AG09319 (cell line): Measurements from ENCODE around the gene BUD13.

Experiments
- DNase-seq: peaks from one replicate; pipeline ENCODE4 v3.0.0-alpha.2; 2010; ENCODE audit warnings: low read depth; ENCODE audit errors: extremely low read depth
- TF ChIP-seq, protein P1 (sequence below): IDR thresholded peaks from 2 replicates; pipeline ENCODE4 v1.5.1; 2011; ENCODE audit warnings: low read depth, mild to moderate bottlenecking, inconsistent platforms, low read length, moderate library complexity

BUD13 gene

DNA sequence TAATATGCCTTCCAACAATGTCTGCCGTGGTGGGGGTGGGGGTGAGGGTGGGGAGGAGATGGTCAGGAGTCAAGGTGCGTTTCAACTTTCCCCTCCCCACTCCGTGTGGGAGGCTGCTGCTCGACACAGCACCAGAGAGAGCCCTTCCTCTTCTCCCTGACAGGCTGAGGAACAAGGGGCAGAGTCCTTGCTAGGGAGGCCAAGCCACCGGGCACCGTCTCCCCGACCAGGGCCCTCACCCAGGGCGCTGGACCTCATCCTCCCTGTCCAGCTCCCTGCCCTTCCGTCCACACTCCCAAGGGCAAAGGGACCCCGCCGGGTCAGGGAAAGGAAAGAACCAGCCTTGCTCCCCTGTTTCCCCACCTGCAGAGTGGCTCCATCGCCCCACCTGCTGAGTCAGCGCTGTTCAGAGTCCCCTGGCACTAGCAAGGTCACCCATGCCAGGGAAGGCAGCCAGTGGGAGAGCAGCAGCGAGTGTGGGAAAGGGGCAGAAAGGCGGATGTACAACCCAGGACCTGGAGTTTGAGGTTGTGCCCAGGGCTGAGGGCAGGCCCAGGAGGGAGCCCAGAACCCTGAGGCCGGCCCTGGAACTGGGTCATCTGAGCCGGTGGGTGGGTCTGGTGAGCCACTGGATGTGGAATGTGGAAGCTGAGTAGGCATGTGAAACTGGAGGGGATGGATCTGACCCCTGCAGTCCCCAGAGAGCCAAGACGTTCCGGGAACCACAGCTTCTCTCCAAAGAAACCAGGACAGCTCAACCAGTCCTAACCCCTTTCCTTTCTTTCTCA is 47.2 kb downstream of the BUD13 start:
- peak; percentile 20 for DNase-seq
- TF ChIP-seq, protein P1, sequence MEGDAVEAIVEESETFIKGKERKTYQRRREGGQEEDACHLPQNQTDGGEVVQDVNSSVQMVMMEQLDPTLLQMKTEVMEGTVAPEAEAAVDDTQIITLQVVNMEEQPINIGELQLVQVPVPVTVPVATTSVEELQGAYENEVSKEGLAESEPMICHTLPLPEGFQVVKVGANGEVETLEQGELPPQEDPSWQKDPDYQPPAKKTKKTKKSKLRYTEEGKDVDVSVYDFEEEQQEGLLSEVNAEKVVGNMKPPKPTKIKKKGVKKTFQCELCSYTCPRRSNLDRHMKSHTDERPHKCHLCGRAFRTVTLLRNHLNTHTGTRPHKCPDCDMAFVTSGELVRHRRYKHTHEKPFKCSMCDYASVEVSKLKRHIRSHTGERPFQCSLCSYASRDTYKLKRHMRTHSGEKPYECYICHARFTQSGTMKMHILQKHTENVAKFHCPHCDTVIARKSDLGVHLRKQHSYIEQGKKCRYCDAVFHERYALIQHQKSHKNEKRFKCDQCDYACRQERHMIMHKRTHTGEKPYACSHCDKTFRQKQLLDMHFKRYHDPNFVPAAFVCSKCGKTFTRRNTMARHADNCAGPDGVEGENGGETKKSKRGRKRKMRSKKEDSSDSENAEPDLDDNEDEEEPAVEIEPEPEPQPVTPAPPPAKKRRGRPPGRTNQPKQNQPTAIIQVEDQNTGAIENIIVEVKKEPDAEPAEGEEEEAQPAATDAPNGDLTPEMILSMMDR = no peak

DNA sequence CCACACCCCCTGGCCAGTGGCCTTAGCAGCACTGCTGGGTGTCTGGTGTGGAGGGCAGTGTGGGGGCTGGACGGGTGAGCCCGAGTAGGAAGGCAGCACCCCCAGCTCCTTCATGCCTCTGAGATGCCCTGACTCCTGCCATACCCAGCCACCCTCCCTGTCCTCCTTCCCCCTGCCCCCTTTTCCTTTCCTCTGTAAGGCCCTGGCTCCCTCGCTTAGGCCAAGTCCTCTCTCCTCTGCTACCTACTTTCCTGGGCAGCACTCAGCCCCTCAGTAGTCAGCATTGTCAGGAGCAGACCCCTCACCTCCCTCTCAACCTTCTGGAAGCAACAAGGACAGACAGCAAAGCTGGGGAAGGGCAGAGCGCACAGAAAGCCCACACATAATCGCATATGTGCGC is 48.0 kb downstream of the BUD13 start:
- DNase-seq = no peak
- TF ChIP-seq, protein P1 = no peak

DNA sequence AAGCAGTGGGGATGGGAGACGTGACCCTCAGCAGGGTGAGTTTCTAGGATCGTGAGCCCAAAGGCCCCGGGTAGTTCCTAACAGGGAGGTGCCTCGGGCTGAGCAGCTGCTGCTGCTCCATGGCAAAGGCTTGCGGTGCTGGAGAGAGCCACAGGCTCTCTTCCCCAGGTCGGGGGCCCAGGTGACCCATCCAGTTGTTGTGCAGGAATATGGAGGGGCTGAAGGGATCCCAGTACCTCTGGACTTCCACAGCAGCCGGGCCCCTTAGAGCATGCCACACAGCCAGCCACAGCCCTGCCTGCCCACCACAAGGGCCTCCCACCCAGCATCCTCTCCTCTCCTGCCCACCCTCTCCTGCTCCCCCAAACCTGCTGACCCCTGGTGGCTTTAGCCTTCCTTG is 49.3 kb downstream of the BUD13 start:
- no peak for DNase-seq
- TF ChIP-seq, protein P1 = no peak

DNA sequence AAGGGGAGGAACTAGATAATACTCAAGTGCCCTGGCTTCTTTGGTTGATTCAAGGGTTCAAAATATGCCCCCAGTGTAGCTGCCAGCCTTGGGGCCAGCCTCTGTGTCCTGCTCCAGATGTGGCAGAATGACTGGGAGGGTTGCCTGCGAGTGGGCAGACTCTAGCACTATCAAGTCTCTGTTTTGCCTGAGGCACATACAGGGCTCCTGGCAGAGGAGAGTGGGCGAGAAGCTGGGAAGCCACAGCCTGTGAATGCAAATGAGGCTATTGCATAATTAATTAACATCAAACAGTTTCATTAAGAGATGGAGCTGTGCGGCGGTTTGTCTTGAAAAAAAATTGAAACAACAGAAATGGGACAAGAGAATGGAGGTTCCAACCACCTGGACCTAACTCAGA is 50.8 kb downstream of the BUD13 start:
- no peak for DNase-seq
- TF ChIP-seq, protein P1 = no peak

DNA sequence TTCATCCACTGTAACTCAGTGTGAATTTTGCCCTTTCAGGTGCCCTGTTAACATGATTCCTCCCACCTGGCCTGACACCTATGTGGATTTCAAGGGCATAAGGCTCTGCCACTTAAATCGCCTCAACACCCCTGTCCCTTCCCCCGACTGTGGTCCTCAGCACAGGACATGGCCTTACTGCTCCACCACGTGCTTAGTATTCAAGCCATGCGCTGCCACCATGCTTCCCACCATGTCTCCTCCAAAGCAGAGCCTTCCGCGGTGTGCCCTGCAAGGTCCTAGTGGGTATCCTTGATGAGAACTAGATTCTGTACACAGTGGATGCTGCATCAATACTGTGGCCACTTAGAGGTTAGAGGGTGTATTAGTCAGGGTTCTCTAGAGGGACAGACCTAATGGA is 51.9 kb downstream of the BUD13 start:
- no peak for DNase-seq
- TF ChIP-seq, protein P1 = no peak

DNA sequence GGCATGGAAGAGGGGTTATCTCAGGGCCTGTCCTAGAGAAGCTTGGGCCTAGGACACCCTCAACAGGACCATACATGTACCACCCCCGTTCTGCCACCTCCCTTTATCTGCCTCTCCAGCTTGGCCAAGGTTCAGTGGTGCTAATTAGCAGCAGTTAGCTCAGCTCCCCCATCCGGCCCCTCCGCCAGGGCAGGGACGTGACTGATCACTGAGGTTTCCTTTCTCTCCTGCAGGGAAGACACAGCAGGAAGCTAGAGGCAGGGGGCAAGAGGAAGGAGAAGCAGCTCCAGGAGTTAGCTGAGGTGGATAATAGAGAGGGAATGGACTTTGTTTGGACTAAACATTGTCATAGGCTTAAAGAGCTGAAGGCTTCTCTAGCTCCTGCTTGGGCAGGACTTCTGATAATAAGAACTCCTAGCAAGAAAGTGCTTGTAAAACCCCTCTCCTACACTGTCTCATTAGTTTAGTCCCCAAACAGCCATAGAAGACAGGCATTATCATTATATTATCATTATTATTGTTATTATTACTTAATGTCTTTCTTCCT is 53.8 kb downstream of the BUD13 start:
- DNase-seq = no peak
- TF ChIP-seq, protein P1 = no peak

DNA sequence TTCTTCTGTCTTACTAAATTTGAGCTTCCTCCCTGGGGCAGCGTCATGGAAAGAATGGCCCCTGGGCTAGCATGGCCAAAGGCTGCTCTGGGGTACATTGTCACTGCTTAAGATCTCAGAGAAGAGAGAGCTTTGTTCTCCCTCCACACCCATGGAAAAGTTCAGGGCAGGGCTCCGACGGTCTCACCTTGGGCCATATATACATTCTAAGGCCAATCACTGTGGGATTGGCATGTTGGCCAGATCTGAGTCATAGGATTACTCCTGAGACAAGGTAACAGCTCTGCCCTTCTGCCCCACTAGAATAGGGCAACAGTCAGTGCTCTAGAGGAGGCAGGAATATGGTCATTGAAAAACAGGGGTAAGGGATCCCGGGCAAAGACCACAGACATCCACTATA is 56.2 kb downstream of the BUD13 start:
- DNase-seq = no peak
- TF ChIP-seq, protein P1 = no peak
